ENCODE results near the gene ITGA11. TPM values are rescaled to one million over a fixed set of nuclear protein-coding genes. Genes with fewer than 3 reads are reported as not detected.

The ITGA11 gene
- total RNA-seq, 1 donor from 2014 or later, result 0.53 TPM

- H3K36me3 ChIP-seq (ENCODE audit: control insufficient read depth, insufficient read depth, low read length), result no peaks in the 10 kb centered on the region
- TF ChIP-seq, protein P1, sequence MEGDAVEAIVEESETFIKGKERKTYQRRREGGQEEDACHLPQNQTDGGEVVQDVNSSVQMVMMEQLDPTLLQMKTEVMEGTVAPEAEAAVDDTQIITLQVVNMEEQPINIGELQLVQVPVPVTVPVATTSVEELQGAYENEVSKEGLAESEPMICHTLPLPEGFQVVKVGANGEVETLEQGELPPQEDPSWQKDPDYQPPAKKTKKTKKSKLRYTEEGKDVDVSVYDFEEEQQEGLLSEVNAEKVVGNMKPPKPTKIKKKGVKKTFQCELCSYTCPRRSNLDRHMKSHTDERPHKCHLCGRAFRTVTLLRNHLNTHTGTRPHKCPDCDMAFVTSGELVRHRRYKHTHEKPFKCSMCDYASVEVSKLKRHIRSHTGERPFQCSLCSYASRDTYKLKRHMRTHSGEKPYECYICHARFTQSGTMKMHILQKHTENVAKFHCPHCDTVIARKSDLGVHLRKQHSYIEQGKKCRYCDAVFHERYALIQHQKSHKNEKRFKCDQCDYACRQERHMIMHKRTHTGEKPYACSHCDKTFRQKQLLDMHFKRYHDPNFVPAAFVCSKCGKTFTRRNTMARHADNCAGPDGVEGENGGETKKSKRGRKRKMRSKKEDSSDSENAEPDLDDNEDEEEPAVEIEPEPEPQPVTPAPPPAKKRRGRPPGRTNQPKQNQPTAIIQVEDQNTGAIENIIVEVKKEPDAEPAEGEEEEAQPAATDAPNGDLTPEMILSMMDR (IDR thresholded peaks at IDR 0.05; ENCODE audit: insufficient read depth, low read length, severe bottlenecking), result no peak
- H3K4me3 ChIP-seq (ENCODE audit: low read depth, low read length), result no peak overlapping the region
- peaks cover 1% of the 10 kb centered on the region for H3K27me3 ChIP-seq (ENCODE audit: control insufficient read depth, insufficient read depth, low read length)
- FAIRE-seq (no peak), DNase-seq (ENCODE audit: low read depth) (no peak)
These were observed 10.1 kb downstream of the ITGA11 start for GRCh38 chr15:68421798-68422402.

- Histone ChIP-seq H3K36me3 (ENCODE audit: control insufficient read depth, insufficient read depth, low read length) (no peaks in the 10 kb centered on the region), H3K27me3 (ENCODE audit: control insufficient read depth, insufficient read depth, low read length) (peaks cover 1% of the 10 kb centered on the region), H3K4me3 (ENCODE audit: low read depth, low read length) (no peak overlapping the region)
- TF ChIP-seq, protein P1 (IDR thresholded peaks at IDR 0.05; ENCODE audit: insufficient read depth, low read length, severe bottlenecking), result no peak
- no peak for DNase-seq (ENCODE audit: low read depth)
- FAIRE-seq, result no peak
These were observed 10.8 kb downstream of the ITGA11 start for GRCh38 chr15:68421115-68421551.

DNA sequence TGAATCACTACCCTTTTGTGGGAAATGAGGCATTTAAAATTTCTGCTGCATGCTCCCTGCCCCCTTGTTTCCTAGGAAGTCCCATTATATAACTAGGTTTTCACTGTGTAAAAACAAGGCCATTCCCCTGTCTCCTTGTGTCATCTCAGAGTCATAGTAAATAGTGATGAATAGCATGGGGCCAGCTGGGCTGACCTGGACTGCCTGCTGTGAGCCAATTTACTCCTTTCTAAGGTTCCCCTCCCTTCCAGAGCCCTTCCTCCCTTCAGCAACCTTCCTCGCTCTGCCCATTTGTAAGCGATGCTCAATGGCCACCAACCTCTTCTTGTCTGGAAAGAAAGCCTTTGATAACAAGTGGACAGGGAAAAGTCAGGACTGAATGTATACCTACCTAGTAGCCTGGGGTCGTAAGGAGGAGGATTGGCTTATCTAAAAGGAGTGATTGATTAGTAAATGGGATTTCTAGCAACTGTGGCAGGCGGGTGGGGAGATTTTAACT, 11.7 kb downstream of the ITGA11 start:
- H3K4me3 ChIP-seq (ENCODE audit: low read depth, low read length), result no peak overlapping the region
- DNase-seq (ENCODE audit: low read depth), result no peak
- TF ChIP-seq, protein P1 (IDR thresholded peaks at IDR 0.05; ENCODE audit: insufficient read depth, low read length, severe bottlenecking), result no peak
- H3K27me3 ChIP-seq (ENCODE audit: control insufficient read depth, insufficient read depth, low read length), result peaks cover 1% of the 10 kb centered on the region
- no peak for FAIRE-seq
- H3K36me3 ChIP-seq (ENCODE audit: control insufficient read depth, insufficient read depth, low read length), result no peaks in the 10 kb centered on the region

DNA sequence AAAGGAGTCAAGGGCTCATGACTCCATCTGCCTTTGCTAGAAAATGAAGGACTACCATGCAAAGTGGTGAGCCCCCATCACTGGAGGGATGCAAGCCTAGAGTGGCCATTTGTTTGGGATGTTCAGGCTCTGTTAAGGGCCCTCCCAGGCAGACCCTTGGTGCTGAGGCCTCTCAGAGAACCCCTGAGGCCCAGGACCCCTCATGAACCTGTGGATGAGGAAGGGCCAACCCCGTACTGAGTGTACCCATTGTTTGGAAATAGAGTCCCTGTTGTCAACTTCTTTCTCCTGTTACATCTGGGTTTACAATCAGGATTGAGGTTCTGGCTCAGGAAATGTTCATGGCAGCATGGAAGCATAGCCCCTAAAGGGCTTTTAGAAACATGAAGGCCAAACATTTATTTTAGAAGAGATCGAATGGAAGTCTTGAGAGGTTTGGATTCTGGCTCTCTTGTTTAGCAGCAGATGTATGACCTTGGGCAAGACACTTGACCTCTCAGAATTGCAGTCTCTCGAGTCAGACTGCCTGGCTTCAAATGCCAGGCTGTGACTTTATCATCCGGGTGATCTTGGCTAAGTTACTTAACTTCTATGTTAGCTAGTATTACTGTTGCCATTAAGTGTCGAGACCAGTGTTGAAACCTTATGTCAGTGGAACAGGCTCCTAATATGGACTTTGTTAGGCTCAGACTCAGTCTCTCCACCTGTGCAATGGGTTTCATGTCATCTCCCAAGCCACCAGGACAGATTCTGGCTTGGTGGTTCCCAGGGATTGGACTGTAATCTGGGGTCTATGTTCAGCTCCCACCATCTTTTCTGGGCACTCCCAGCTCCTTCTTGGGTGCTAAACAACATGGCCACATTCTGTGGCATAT, 12.4 kb downstream of the ITGA11 start:
- Histone ChIP-seq H3K36me3 (ENCODE audit: control insufficient read depth, insufficient read depth, low read length) (no peaks in the 10 kb centered on the region), H3K4me3 (ENCODE audit: low read depth, low read length) (no peak overlapping the region), H3K27me3 (ENCODE audit: control insufficient read depth, insufficient read depth, low read length) (peaks cover 1% of the 10 kb centered on the region)
- peak; percentile 75 for FAIRE-seq
- TF ChIP-seq, protein P1 (IDR thresholded peaks at IDR 0.05; ENCODE audit: insufficient read depth, low read length, severe bottlenecking), result no peak
- no peak for DNase-seq (ENCODE audit: low read depth)

DNA sequence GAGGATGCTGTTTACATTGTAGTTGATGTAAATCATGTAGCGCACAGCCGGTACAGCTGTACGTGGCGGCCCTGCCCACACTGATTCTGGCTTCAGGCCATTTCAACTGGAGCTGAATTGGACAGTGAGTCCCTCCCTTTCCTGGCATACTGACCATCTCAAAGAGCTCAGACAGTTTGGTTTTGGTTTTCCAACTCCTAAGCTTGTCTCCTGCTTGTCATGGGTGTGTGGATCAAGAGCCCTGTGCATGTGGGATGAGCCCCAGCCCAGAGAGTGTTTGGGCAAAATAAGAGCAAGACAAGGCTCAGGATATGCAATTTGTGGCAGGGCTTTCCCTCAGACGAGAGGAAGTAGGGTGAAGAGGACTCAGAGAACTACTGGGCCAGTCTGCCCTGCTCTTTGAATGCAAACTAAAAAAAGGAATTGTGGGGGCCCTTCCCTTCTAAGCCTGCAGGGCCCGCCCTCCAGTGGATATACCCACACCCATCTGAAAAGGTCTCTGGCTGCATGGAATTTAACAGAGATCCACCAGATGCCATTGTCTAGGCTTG, 13.3 kb downstream of the ITGA11 start:
- FAIRE-seq, result no peak
- no peak overlapping the region for H3K4me3 ChIP-seq (ENCODE audit: low read depth, low read length)
- TF ChIP-seq, protein P1 (IDR thresholded peaks at IDR 0.05; ENCODE audit: insufficient read depth, low read length, severe bottlenecking), result no peak
- H3K36me3 ChIP-seq (ENCODE audit: control insufficient read depth, insufficient read depth, low read length), result no peaks in the 10 kb centered on the region
- peaks cover 1% of the 10 kb centered on the region for H3K27me3 ChIP-seq (ENCODE audit: control insufficient read depth, insufficient read depth, low read length)
- DNase-seq (ENCODE audit: low read depth), result no peak
